ENCODE data around the gene HEXA.

DNA sequence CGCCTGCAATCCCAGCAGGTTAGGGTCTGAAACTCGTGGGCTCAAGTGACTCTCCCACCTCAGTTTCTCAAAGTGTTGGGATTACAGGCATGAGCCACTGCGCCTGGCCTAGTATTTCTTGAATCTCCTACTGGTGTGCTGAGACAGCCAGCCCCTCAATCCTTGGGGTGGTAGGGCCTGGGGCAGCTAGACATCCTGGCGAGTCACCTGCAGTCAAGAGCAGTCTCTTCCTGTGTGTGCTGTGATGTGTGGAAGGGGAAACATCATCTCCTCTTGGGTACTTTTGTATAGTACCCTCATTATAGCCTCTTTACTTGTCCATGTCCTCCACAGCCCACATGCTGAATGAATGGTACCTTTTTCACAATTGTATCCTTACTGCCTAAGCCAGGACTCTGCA lies 4.9 kb upstream of the HEXA start:
- TF ChIP-seq, protein P1, sequence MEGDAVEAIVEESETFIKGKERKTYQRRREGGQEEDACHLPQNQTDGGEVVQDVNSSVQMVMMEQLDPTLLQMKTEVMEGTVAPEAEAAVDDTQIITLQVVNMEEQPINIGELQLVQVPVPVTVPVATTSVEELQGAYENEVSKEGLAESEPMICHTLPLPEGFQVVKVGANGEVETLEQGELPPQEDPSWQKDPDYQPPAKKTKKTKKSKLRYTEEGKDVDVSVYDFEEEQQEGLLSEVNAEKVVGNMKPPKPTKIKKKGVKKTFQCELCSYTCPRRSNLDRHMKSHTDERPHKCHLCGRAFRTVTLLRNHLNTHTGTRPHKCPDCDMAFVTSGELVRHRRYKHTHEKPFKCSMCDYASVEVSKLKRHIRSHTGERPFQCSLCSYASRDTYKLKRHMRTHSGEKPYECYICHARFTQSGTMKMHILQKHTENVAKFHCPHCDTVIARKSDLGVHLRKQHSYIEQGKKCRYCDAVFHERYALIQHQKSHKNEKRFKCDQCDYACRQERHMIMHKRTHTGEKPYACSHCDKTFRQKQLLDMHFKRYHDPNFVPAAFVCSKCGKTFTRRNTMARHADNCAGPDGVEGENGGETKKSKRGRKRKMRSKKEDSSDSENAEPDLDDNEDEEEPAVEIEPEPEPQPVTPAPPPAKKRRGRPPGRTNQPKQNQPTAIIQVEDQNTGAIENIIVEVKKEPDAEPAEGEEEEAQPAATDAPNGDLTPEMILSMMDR (IDR thresholded peaks at IDR 0.05): no peak
- TF ChIP-seq EZH2phosphoT487 (IDR thresholded peaks at IDR 0.05): no peak

All from neural progenitor cell (in vitro differentiated cells).